CD1c-positive myeloid dendritic cell (primary cell): ENCODE results near the gene EYA4.

Experiments used
- DNase-seq: peaks from one replicate; pipeline ENCODE4 v3.0.0-alpha.2; 2016; ENCODE audit errors: extremely low spot score

The EYA4 gene

GRCh38 chr6:133242637-133243585 lies 1.8 kb downstream of the EYA4 start:
- no peak for DNase-seq

- DNase-seq, result no peak
Observed at GRCh38 chr6:133243723-133244305, 2.7 kb downstream of the EYA4 start.

GRCh38 chr6:133244519-133244918 lies 3.4 kb downstream of the EYA4 start:
- DNase-seq, result no peak

GRCh38 chr6:133245007-133245406 lies 3.9 kb downstream of the EYA4 start:
- DNase-seq, result no peak

GRCh38 chr6:133245422-133245903 lies 4.3 kb downstream of the EYA4 start:
- DNase-seq, result no peak

GRCh38 chr6:133247581-133247980 lies 6.4 kb downstream of the EYA4 start:
- DNase-seq, result no peak

GRCh38 chr6:133248241-133249001 lies 7.3 kb downstream of the EYA4 start:
- DNase-seq, result no peak

- no peak for DNase-seq
Observed at GRCh38 chr6:133251688-133252087, 10.5 kb downstream of the EYA4 start.

GRCh38 chr6:133254552-133255228 lies 13.5 kb downstream of the EYA4 start:
- DNase-seq, result no peak

GRCh38 chr6:133257545-133258105 lies 16.5 kb downstream of the EYA4 start:
- no peak for DNase-seq

- DNase-seq, result no peak
Observed at GRCh38 chr6:133259561-133259960, 18.4 kb downstream of the EYA4 start.

- no peak for DNase-seq
Observed at GRCh38 chr6:133262804-133263203, 21.6 kb downstream of the EYA4 start.

GRCh38 chr6:133265066-133265465 lies 23.9 kb downstream of the EYA4 start:
- no peak for DNase-seq

- DNase-seq, result no peak
Observed at GRCh38 chr6:133266186-133266585, 25.0 kb downstream of the EYA4 start.

- DNase-seq, result no peak
Observed at GRCh38 chr6:133268621-133269020, 27.5 kb downstream of the EYA4 start.

- no peak for DNase-seq
Observed at GRCh38 chr6:133274813-133275212, 33.7 kb downstream of the EYA4 start.

GRCh38 chr6:133275213-133275612 lies 34.1 kb downstream of the EYA4 start:
- no peak for DNase-seq

- no peak for DNase-seq
Observed at GRCh38 chr6:133277228-133277899, 36.2 kb downstream of the EYA4 start.

GRCh38 chr6:133277900-133278545 lies 36.9 kb downstream of the EYA4 start:
- DNase-seq, result no peak

GRCh38 chr6:133286765-133287164 lies 45.6 kb downstream of the EYA4 start:
- no peak for DNase-seq
